AG09319 (cell line): Measurements from ENCODE around the gene CUX1.

ENCODE experiments used
- DNase-seq: peaks from one replicate; pipeline ENCODE4 v3.0.0-alpha.2; 2010; ENCODE audit warnings: low read depth; ENCODE audit errors: extremely low read depth
- CTCF ChIP-seq: IDR thresholded peaks from 2 replicates; pipeline ENCODE4 v1.5.1; 2011; ENCODE audit warnings: low read depth, mild to moderate bottlenecking, inconsistent platforms, low read length, moderate library complexity

The CUX1 gene

GRCh38 chr7:102097601-102098161 lies 280.3 kb downstream of the CUX1 start:
- TF ChIP-seq CTCF = no peak
- DNase-seq = no peak

GRCh38 chr7:102098986-102099385 lies 281.6 kb downstream of the CUX1 start:
- TF ChIP-seq CTCF = no peak
- DNase-seq = no peak

GRCh38 chr7:102099474-102099873 lies 282.0 kb downstream of the CUX1 start:
- TF ChIP-seq CTCF = no peak
- DNase-seq = no peak

- DNase-seq = no peak
- no peak for TF ChIP-seq CTCF
Observed at GRCh38 chr7:102101111-102101551, 283.7 kb downstream of the CUX1 start.

GRCh38 chr7:102101926-102102325 lies 284.5 kb downstream of the CUX1 start:
- DNase-seq = no peak
- no peak for TF ChIP-seq CTCF

- no peak for DNase-seq
- TF ChIP-seq CTCF = no peak
Observed at GRCh38 chr7:102103027-102103372, 285.6 kb downstream of the CUX1 start.

- TF ChIP-seq CTCF = no peak
- DNase-seq = no peak
Observed at GRCh38 chr7:102104245-102104644, 286.8 kb downstream of the CUX1 start.
